T-helper 9 cell (primary cell): ENCODE results near the gene TAF1C.
"Not testable (repeated sequence)": the region's sequence is repeated elsewhere in the genome, so short reads cannot be mapped to it uniquely, and the experiment has no call there.

Source experiments
- DNase-seq: peaks from one replicate; pipeline ENCODE4 v3.0.0-alpha.2; 2020

Gene TAF1C

GRCh38 chr16:84209989-84210388 lies 23.1 kb upstream of the TAF1C start:
- DNase-seq: no peak

- DNase-seq: no peak
Observed at GRCh38 chr16:84207879-84208278, 21.0 kb upstream of the TAF1C start.

GRCh38 chr16:84207251-84207650 lies 20.4 kb upstream of the TAF1C start:
- no peak for DNase-seq

GRCh38 chr16:84205976-84206691 lies 19.3 kb upstream of the TAF1C start:
- DNase-seq: no peak

GRCh38 chr16:84205123-84205522 lies 18.3 kb upstream of the TAF1C start:
- DNase-seq: not testable (repeated sequence)

- DNase-seq: not testable (repeated sequence)
Observed at GRCh38 chr16:84204551-84204950, 17.7 kb upstream of the TAF1C start.

- no peak for DNase-seq
Observed at GRCh38 chr16:84199861-84200260, 13.0 kb upstream of the TAF1C start.

GRCh38 chr16:84199097-84199496 lies 12.2 kb upstream of the TAF1C start:
- no peak for DNase-seq

GRCh38 chr16:84198401-84198800 lies 11.5 kb upstream of the TAF1C start:
- no peak for DNase-seq

GRCh38 chr16:84197466-84198128 lies 10.7 kb upstream of the TAF1C start:
- DNase-seq: no peak

- DNase-seq: no peak
Observed at GRCh38 chr16:84196727-84197394, 10.0 kb upstream of the TAF1C start.

- DNase-seq: no peak
Observed at GRCh38 chr16:84196101-84196500, 9.2 kb upstream of the TAF1C start.

GRCh38 chr16:84195201-84196093 lies 8.6 kb upstream of the TAF1C start:
- no peak for DNase-seq

GRCh38 chr16:84194470-84195200 lies 7.8 kb upstream of the TAF1C start:
- peak; percentile 16 for DNase-seq

- no peak for DNase-seq
Observed at GRCh38 chr16:84194018-84194417, 7.2 kb upstream of the TAF1C start.

GRCh38 chr16:84193480-84193879 lies 6.6 kb upstream of the TAF1C start:
- no peak for DNase-seq

- no peak for DNase-seq
Observed at GRCh38 chr16:84191466-84191865, 4.6 kb upstream of the TAF1C start.

- no peak for DNase-seq
Observed at GRCh38 chr16:84190731-84191388, 4.0 kb upstream of the TAF1C start, which contains the start of gene ADAD2. Gene ADAD2 (plus strand): TSS chr16:84191157. CDS start chr16:84191231, 74 bp downstream.

- DNase-seq: no peak
Observed at GRCh38 chr16:84184775-84185174, 2.1 kb downstream of the TAF1C start.

- no peak for DNase-seq
Observed at GRCh38 chr16:84183911-84184591, 2.8 kb downstream of the TAF1C start.

- no peak for DNase-seq
Observed at GRCh38 chr16:84183572-84183875, 3.3 kb downstream of the TAF1C start.
